Measurements from ENCODE around the gene RBFOX2. TPM values are rescaled to one million over a fixed set of nuclear protein-coding genes. Genes with fewer than 3 reads are reported as not detected.
A peak's percentile ranks its signal among the peaks of the same experiment; 100 is the strongest.

RBFOX2 gene
- total RNA-seq, 2 experiments from 2014 or later = 1.9 to 2.4 TPM

DNA sequence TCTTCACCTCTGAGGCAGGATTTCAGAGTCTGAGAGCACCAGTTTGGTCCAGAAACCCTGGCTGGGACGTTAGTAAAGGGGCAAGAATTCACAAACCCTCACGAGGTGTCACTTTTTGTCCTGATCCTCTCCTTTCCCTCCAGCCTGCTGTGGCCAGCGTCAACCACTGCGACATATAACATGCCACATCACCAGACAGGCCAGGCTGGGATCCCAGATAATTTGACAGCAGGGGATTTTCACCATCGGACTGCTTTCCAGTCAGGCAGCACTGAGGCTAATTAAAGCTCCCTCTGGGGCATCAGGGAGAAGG is 36.8 kb upstream of the RBFOX2 start:
- POLR2A ChIA-PET = interaction anchor here (0.9 kb wide), 1 partner anchor 416 kb away, joined by 3 read pairs; no protein-coding TSS in a partner anchor
- H3K4me1 Mint-ChIP-seq (ENCODE audit: low read depth) = peaks cover 5% of the 10 kb centered on the region
- no peaks in the 10 kb centered on the region for H3K9me3 Mint-ChIP-seq
- TF ChIP-seq CTCF (IDR thresholded peaks at IDR 0.05) = no peak
- DNase-seq (no peak), ATAC-seq (ENCODE audit: poor library complexity) (no peak)
- H3K36me3 Mint-ChIP-seq (ENCODE audit: low read depth) = no peaks in the 10 kb centered on the region
- peak overlapping the region; percentile 50 for H3K4me3 ChIP-seq (ENCODE audit: low read length)
- H3K9me3 ChIP-seq (ENCODE audit: control insufficient read depth in 1 of 2, insufficient read depth in 1 of 2, low read length in 2 of 2) = no peaks in the 10 kb centered on the region
- no peak overlapping the region for H3K27ac Mint-ChIP-seq
- H3K4me3 Mint-ChIP-seq = peak overlapping the region; percentile 85
- no peaks in the 10 kb centered on the region for H3K36me3 ChIP-seq (ENCODE audit: insufficient read depth, low read length)
- intact Hi-C loops (cut with DNase I, micrococcal nuclease) = no loop called here
- no peaks in the 10 kb centered on the region for H3K27me3 Mint-ChIP-seq
- CTCF ChIA-PET = interaction anchor here (0.7 to 2.1 kb wide), 23 partner anchors 8 to 759 kb away, joined by 3 to 15 read pairs (median 3); partner anchors contain the start of genes APOL6 and RBFOX2
- peaks cover 17% of the 10 kb centered on the region for H3K4me1 ChIP-seq (ENCODE audit: insufficient read depth, low read length)
- H3K27ac ChIP-seq (ENCODE audit: low read depth in 1 of 2, low read length in 2 of 2) = no peak overlapping the region
- H3K27me3 ChIP-seq (ENCODE audit: control insufficient read depth in 1 of 2, insufficient read depth in 2 of 2, low read length in 2 of 2) = no peaks in the 10 kb centered on the region

DNA sequence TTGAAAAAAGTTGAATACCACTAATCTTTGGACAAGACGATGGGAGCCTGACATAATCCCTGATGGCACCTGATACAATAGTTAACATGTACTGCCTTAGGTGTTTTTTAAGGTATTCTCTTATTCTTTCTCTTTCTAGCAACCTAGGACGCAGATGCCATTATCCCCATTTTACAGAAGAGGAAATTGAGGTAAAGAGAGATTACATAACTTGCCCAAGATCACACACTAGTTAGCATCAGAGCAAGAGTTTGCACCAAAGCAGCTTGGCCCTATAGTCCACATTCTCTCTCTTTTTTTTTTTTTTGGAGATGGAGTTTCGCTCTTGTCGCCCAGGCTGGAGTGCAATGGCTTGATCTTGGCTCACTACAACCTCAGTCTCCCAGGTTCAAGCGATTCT is 35.7 kb upstream of the RBFOX2 start:
- ATAC-seq (ENCODE audit: poor library complexity) = no peak
- CTCF ChIA-PET = no interaction called here

GRCh38 chr22:36056980-36057379 is 28.4 kb upstream of the RBFOX2 start:
- Histone ChIP-seq H3K9me3 (ENCODE audit: control insufficient read depth in 1 of 2, insufficient read depth in 1 of 2, low read length in 2 of 2) (no peaks in the 10 kb centered on the region), H3K36me3 (ENCODE audit: insufficient read depth, low read length) (no peaks in the 10 kb centered on the region), H3K27ac (ENCODE audit: low read depth in 1 of 2, low read length in 2 of 2) (no peak overlapping the region), H3K4me1 (ENCODE audit: insufficient read depth, low read length) (no peaks in the 10 kb centered on the region), H3K27me3 (ENCODE audit: control insufficient read depth in 1 of 2, insufficient read depth in 2 of 2, low read length in 2 of 2) (no peaks in the 10 kb centered on the region), H3K4me3 (ENCODE audit: low read length) (no peak overlapping the region)
- H3K36me3 Mint-ChIP-seq (ENCODE audit: low read depth) = no peaks in the 10 kb centered on the region
- no peaks in the 10 kb centered on the region for H3K4me1 Mint-ChIP-seq (ENCODE audit: low read depth)
- no peak overlapping the region for H3K4me3 Mint-ChIP-seq
- DNase-seq = no peak
- ATAC-seq (ENCODE audit: poor library complexity) = no peak
- ChIA-PET CTCF (interaction anchor here (1.0 kb wide), 1 partner anchor 9 kb away, joined by 3 read pairs; no protein-coding TSS in a partner anchor), POLR2A (no interaction called here)
- intact Hi-C loops (cut with DNase I, micrococcal nuclease) = no loop called here
- H3K27ac Mint-ChIP-seq = no peak overlapping the region
- no peak for TF ChIP-seq CTCF (IDR thresholded peaks at IDR 0.05)
- H3K27me3 Mint-ChIP-seq = peaks cover 6% of the 10 kb centered on the region
- H3K9me3 Mint-ChIP-seq = no peaks in the 10 kb centered on the region

More for the DNA sequence above, 35.7 kb upstream of the RBFOX2 start:
- H3K27ac Mint-ChIP-seq = no peak overlapping the region
- Histone ChIP-seq H3K9me3 (ENCODE audit: control insufficient read depth in 1 of 2, insufficient read depth in 1 of 2, low read length in 2 of 2) (no peaks in the 10 kb centered on the region), H3K27me3 (ENCODE audit: control insufficient read depth in 1 of 2, insufficient read depth in 2 of 2, low read length in 2 of 2) (no peaks in the 10 kb centered on the region), H3K4me3 (ENCODE audit: low read length) (no peak overlapping the region), H3K36me3 (ENCODE audit: insufficient read depth, low read length) (no peaks in the 10 kb centered on the region), H3K4me1 (ENCODE audit: insufficient read depth, low read length) (peaks cover 17% of the 10 kb centered on the region), H3K27ac (ENCODE audit: low read depth in 1 of 2, low read length in 2 of 2) (no peak overlapping the region)
- H3K36me3 Mint-ChIP-seq (ENCODE audit: low read depth) = no peaks in the 10 kb centered on the region
- TF ChIP-seq CTCF (IDR thresholded peaks at IDR 0.05) = no peak
- H3K9me3 Mint-ChIP-seq = no peaks in the 10 kb centered on the region
- H3K4me1 Mint-ChIP-seq (ENCODE audit: low read depth) = peaks cover 5% of the 10 kb centered on the region
- no peaks in the 10 kb centered on the region for H3K27me3 Mint-ChIP-seq
- intact Hi-C loops (cut with DNase I, micrococcal nuclease) = no loop called here
- POLR2A ChIA-PET = no interaction called here
- no peak overlapping the region for H3K4me3 Mint-ChIP-seq
- DNase-seq = no peak
